HT-29 (cell line): ENCODE measurements around the gene GDAP1L1. TPM values are rescaled to one million over a fixed set of nuclear protein-coding genes. Genes with fewer than 3 reads are reported as not detected.
A peak's percentile ranks its signal among the peaks of the same experiment; 100 is the strongest.

Source experiments
- DNase-seq: peaks from one replicate; pipeline ENCODE4 v3.0.0-alpha.2; 2015; ENCODE audit warnings: low spot score
- total RNA-seq: library from RNA; depleted of rRNA; stranded (reverse); fragments of >200 nt; shearing (Covaris generic); gene quantifications from 2 replicates; pipeline ENCODE4 v1.2.3, GENCODE V29; 2014; rRNA removed

The GDAP1L1 gene
- not detected in 2 replicates for total RNA-seq

- no peak for DNase-seq
These were observed at the start of gene GDAP1L1 for GRCh38 chr20:44247131-44247571. Gene GDAP1L1 (plus strand): TSS chr20:44247308. CDS start chr20:44247335, 27 bp downstream.

GRCh38 chr20:44198872-44199271 is 48.2 kb upstream of the GDAP1L1 start:
- DNase-seq: no peak

DNA sequence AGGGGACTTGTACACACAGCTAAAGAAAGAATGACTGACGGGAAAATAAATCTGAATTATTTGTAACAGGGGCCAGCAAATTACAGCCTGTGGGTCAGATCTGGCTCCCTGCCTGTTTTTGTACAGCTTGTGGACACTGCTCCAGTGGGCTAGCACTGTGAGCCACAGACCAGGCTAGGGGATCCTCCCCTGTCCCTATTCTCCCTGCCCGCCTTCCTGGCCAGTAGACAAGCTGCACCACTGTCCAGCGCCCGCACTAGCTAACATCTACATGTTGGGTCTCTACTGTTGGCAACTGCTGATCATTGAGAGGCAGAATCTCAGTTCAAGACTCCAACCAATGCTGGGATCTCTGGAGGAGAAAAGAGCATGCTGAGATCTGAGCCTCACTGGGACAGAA is 47.2 kb upstream of the GDAP1L1 start:
- DNase-seq: no peak

GRCh38 chr20:44200371-44200770 is 46.7 kb upstream of the GDAP1L1 start:
- DNase-seq: no peak

DNA sequence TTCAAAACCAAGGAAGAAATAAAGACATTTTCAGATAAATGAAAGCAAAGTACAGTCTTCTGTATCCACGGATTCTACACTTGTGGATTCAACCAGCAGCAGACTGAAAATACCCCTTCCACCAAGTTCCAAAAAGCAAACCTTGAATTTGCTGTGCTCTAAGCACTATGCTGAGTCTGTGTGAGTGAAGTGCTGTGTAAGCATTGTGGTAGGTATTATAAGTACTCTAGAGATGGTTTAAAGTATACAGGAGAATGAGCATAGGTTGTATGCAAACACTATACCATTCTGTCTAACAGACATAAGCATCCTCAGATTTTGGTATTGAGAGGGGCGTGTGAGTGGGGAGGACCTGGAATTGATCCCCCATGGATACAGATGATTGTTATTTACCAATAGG is 46.1 kb upstream of the GDAP1L1 start:
- DNase-seq: no peak

- no peak for DNase-seq
These were observed 43.9 kb upstream of the GDAP1L1 start for GRCh38 chr20:44203161-44203560.

DNA sequence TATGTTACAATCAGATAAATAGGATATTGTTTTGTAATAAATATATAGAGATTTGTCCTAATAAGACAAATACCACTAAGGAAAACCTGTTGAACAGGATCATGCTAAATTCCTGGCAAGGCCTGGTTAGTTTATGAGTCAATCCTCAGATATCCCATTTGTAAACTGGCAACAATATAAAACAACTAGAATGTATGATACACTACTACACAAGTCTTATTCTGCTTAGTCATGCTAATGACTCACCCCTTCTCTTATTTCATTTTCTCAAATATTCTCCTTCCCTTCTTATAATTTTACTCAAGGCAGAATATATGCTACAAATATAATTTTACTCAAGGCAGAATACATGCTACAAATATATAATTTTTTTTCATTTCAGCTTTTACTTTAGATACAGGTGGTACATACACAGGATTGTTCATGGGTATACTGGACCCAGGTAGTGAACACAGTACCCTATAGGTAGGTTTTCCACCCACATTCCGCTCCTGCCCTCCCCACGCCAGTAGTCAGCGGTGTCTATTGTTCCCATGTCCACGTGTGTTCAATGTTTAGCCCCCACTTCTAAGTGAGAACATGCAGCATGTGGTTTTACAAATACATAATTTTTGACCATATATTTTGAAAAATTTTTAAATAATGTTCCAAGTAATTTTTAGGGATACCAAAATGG is 42.8 kb upstream of the GDAP1L1 start:
- DNase-seq: peak; percentile 95

DNA sequence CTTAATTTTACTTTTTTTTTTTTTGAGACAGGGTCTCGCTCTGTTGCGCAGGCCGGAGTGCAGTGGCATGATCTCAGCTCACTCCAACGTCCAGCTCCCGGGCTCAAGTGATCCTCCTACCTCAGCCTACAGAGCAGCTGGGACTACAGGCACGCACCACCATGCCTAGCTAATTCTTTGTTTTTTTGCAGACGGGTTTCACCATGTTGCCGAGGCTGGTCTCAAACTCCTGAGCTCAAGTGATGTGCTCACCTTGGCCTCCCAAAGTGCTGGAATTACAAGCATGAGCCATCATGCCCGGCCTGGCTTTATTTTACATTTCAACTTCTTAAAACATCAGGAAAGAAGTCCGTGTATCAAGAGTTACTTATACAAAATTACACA is 42.3 kb upstream of the GDAP1L1 start:
- no peak for DNase-seq

DNA sequence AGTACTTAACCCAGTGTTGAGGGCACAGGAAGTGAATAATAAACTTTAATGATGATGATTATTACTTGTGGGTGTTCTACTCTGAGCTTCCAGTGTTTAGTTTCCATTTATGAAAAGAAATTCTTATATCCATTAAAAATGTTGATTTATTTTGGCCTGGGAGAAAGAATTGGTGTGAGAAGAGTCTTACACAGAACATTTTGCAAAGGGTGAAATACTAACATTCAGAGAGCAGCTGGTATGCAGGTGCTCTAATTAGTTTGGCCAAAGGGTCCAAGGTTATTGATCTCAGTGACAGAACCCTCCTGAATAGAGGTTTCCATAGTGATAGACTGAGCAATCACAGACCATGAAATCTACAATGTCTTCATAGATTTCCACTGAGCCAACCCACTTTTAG is 41.0 kb upstream of the GDAP1L1 start:
- DNase-seq: no peak

DNA sequence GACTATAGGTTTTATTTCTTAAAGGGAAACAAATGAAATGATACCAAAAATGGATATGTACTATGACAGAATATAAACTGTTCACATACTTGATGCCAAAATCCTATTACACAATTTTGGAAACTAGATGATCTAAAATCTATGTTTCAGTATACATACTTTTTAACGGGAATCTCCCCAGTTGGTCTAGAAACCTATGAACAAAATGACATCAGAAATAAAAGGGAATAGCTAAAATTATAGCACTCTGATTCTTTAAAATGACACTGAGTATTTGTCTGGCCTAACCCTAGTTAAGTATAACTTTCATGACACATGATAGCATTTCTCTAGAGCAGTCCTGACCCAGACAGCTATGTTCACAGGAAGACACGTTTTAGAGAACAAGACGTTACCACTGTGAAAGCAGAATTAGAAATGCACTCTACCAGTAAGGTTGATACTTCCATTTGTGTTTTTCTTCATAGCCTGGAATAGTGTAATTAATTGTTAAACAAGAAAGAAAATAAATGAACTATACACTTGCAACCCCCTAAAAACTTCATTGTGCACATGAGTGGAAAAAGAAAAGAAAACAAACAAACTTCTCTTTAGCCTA is 39.9 kb upstream of the GDAP1L1 start:
- no peak for DNase-seq

- no peak for DNase-seq
These were observed 38.9 kb upstream of the GDAP1L1 start for GRCh38 chr20:44208165-44208564.

DNA sequence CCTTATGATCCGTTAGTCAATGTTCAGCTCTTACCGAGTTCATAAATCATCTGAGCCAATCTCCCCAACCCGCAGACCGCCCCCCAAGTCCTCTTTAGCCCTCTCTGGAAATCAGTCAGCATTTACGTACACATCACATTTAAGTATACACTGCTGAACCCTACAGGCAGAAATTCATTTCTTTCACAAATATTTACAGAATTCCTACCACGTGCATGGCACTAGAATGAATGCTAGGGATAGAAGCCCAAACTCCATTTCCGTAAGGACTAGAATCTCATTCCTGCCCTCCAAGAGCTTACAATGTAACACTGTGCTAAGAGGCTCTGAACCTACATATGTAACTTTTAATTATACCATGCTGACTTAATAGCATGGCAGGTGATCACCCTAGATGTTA is 38.3 kb upstream of the GDAP1L1 start:
- DNase-seq: peak; percentile 54

DNA sequence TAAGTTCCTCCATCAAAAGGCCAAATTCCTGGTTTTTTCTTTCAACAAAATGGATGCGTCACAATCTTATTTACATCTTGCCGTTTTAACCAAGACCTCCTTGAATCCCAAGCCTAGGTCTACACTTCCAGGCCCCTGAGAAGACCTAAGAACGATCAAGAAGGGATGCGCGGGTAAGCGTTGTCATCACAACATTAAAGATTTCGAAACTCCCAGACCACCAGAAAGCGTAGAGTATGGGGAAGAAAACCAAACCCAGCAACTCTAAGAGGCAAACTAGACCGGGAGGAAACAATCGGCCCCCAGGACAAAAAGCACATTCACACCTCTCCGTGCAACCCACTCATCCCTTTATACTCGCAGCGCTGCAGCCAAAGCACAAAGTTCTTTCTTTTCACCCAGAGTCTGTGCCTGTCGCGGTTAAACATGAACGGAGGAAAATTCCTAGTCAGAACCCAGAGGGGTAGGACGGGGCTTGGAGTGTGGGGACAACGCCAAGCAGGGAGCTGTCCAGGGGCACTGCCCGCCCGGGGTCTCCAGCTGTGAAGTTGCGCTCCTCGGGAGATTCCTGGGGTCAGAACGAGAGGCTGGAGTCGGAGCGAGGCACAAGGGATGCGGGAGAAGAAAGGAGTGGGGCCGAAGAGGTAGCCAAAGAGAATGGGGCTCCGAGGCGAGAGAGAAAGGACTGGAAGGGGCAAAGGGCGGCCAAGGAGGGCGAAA is 37.3 kb upstream of the GDAP1L1 start:
- peak; percentile 68 for DNase-seq

GRCh38 chr20:44210406-44211176 is 36.5 kb upstream of the GDAP1L1 start, which contains the start of gene OSER1:
Gene OSER1 (minus strand): TSS chr20:44210771. CDS start chr20:44206957, 3,814 bp downstream.
- peak; percentile 99 for DNase-seq

DNA sequence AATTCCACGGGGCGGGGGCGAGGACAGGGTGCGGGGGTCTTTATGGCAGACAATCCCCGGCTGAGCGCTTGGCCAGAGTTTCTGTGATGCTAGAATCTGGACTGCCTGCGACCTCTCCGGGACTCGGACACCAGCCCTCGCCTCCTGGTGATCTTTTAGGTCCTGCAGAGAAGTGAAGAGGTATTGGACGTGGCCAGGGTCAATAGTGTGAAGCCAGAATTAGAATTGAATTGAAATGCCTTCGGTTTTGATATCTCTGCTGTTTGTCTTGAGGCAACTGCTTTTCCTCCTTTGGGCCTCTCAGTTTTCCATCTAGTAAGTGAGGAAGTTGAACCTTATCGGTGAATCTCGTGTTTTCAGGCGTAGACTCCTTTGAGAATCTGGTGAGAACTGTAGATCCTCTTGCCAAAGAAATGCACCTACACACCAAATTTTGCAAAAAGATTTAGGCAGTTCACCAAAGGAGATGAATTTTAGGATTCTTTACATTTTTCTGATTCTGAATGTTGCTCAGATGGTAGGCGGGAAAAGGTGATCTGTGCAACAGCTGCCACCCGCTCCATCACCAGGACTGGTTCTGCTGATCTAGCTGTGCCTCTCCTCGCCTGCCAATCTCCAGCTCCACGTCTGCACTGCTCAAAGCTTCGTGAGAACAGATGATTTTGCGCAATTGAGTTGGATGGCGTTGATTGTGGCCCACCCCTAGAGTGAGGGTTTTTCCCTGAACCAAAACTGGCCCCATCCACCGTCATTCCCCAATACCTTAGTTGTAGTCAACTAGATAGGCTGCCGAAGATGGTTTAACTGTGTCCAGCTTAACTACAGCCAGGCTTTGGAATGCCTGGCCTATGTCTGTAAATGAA is 35.7 kb upstream of the GDAP1L1 start:
- peak; percentile 76 for DNase-seq

- no peak for DNase-seq
These were observed 34.3 kb upstream of the GDAP1L1 start for GRCh38 chr20:44212792-44213191.

GRCh38 chr20:44215125-44215524 is 32.0 kb upstream of the GDAP1L1 start:
- DNase-seq: peak; percentile 83

GRCh38 chr20:44217342-44218092 is 29.6 kb upstream of the GDAP1L1 start:
- peak; percentile 91 for DNase-seq

- no peak for DNase-seq
These were observed 28.7 kb upstream of the GDAP1L1 start for GRCh38 chr20:44218446-44218845.

DNA sequence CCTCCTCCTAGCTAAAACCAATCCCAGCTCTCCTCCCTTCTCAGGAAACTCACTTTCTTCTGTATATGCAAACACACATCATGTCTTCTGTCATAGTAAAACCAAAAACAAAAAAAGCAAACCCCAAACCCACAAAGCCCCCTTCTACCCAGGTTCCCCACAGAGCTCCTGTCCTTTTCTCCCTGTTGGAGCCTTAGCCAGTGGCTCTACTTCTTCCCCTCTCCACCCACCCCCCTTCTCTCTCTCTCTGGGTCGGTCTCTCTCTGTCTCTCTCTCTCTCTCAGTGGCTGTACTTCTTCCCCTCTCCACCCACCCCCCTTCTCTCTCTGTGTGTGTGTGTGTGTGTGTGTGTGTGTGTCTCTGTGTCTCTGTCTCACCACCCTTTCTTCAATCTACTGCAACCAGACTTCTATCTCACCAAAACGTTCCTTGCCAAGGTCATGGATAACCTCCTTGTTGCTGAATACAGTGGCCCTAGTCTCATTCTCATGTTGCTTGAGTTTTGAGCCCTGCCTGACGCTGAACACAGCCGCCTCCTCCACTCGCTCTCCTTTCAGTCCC is 27.9 kb upstream of the GDAP1L1 start:
- DNase-seq: no peak
